H9 (cell line): ENCODE measurements around the gene TPM3. TPM values are rescaled to one million over a fixed set of nuclear protein-coding genes. Genes with fewer than 3 reads are reported as not detected.
A peak's percentile ranks its signal among the peaks of the same experiment; 100 is the strongest.

ENCODE experiments used
- DNase-seq: peaks from one replicate; pipeline ENCODE4 v3.0.0-alpha.2; 2017
- H2AFZ ChIP-seq: one replicate; pipeline ENCODE4 v1.6.1; 2013; ENCODE audit warnings: mild to moderate bottlenecking, low read length, control low read depth, moderate library complexity
- H2AK5ac ChIP-seq: 2 replicates; pipeline ENCODE4 v1.6.1; 2013; ENCODE audit warnings: low read length, control low read depth, mixed read lengths; ENCODE audit not compliant: insufficient read length
- H2BK120ac ChIP-seq: one replicate; pipeline ENCODE4 v1.6.1; 2013; ENCODE audit warnings: low read depth, mild to moderate bottlenecking, low read length, control low read depth, inconsistent platforms; ENCODE audit not compliant: poor library complexity, severe bottlenecking
- H2BK12ac ChIP-seq: 2 replicates; pipeline ENCODE4 v1.6.1; 2013; ENCODE audit warnings: low read length, control low read depth, mixed read lengths, low read depth; ENCODE audit not compliant: insufficient read length
- H2BK15ac ChIP-seq: 2 replicates; pipeline ENCODE4 v1.6.1; 2013; ENCODE audit warnings: low read depth, low read length, control low read depth
- H2BK20ac ChIP-seq: one replicate; pipeline ENCODE4 v1.6.1; 2013; ENCODE audit warnings: low read depth, mild to moderate bottlenecking, low read length, control low read depth, inconsistent platforms; ENCODE audit not compliant: poor library complexity, severe bottlenecking
- H2BK5ac ChIP-seq: 2 replicates; pipeline ENCODE4 v1.6.1; 2013; ENCODE audit warnings: low read length, control low read depth, mixed read lengths; ENCODE audit not compliant: insufficient read length
- H3K14ac ChIP-seq: 2 replicates; pipeline ENCODE4 v1.6.1; 2013; ENCODE audit warnings: low read length, control low read depth; ENCODE audit not compliant: insufficient read depth
- H3K18ac ChIP-seq: 2 replicates; pipeline ENCODE4 v1.6.1; 2013; ENCODE audit warnings: low read depth, mild to moderate bottlenecking, mixed read lengths, low read length, control low read depth; ENCODE audit not compliant: insufficient read length
- H3K23ac ChIP-seq: 2 replicates; pipeline ENCODE4 v1.6.1; 2013; ENCODE audit warnings: low read length, control low read depth, mixed read lengths, low read depth; ENCODE audit not compliant: insufficient read length
- H3K23me2 ChIP-seq: 2 replicates; pipeline ENCODE4 v1.6.1; 2013; ENCODE audit warnings: low read depth, mild to moderate bottlenecking, mixed read lengths, low read length, control low read depth; ENCODE audit not compliant: insufficient read length, poor library complexity, severe bottlenecking
- H3K27ac ChIP-seq: 2 replicates; pipeline ENCODE4 v1.5.1; 2013; ENCODE audit warnings: low read length, control low read depth, mixed read lengths, low read depth; ENCODE audit not compliant: insufficient read length
- H3K27me3 ChIP-seq: 2 replicates; pipeline ENCODE4 v1.6.1; 2013; ENCODE audit warnings: low read length, control low read depth, inconsistent platforms; ENCODE audit not compliant: insufficient read depth
- H3K4ac ChIP-seq: 2 replicates; pipeline ENCODE4 v1.6.1; 2013; ENCODE audit warnings: low read depth, mild to moderate bottlenecking, control low read depth, inconsistent platforms, low read length, moderate library complexity
- H3K4me1 ChIP-seq: 2 replicates; pipeline ENCODE4 v1.6.1; 2013; ENCODE audit warnings: low read length, control low read depth, inconsistent platforms; ENCODE audit not compliant: insufficient read depth
- H3K4me2 ChIP-seq: 2 replicates; pipeline ENCODE4 v1.6.1; 2013; ENCODE audit warnings: low read length, control low read depth, mixed read lengths; ENCODE audit not compliant: insufficient read length, insufficient read depth
- H3K56ac ChIP-seq: 2 replicates; pipeline ENCODE4 v1.6.1; 2013; ENCODE audit warnings: low read depth, mild to moderate bottlenecking, mixed read lengths, low read length, control low read depth; ENCODE audit not compliant: insufficient read length
- H3K79me1 ChIP-seq: 2 replicates; pipeline ENCODE4 v1.6.1; 2013; ENCODE audit warnings: low read depth, mild to moderate bottlenecking, moderate library complexity, low read length, control low read depth, inconsistent platforms; ENCODE audit not compliant: insufficient read depth, poor library complexity, severe bottlenecking
- H3K79me2 ChIP-seq: 2 replicates; pipeline ENCODE4 v1.6.1; 2013; ENCODE audit warnings: low read length, control low read depth, inconsistent platforms; ENCODE audit not compliant: insufficient read depth
- H3K9ac ChIP-seq: 2 replicates; pipeline ENCODE4 v1.6.1; 2013; ENCODE audit warnings: low read length, control low read depth, mixed read lengths; ENCODE audit not compliant: insufficient read length; ENCODE audit errors: extremely low read depth
- H3K9me3 ChIP-seq: one replicate; pipeline ENCODE4 v1.6.1; 2013; ENCODE audit warnings: low read depth, low read length, inconsistent platforms; ENCODE audit not compliant: control insufficient read depth
- H3T11ph ChIP-seq: one replicate; pipeline ENCODE4 v1.6.1; 2013; ENCODE audit warnings: mild to moderate bottlenecking, low read length, control low read depth, inconsistent platforms
- H4K20me1 ChIP-seq: one replicate; pipeline ENCODE4 v1.6.1; 2013; ENCODE audit not compliant: control insufficient read depth, insufficient read length, insufficient read depth
- H4K5ac ChIP-seq: 2 replicates; pipeline ENCODE4 v1.6.1; 2013; ENCODE audit warnings: low read depth, mild to moderate bottlenecking, mixed read lengths, low read length, control low read depth; ENCODE audit not compliant: insufficient read length
- H4K8ac ChIP-seq: replicated peaks from 2 replicates; pipeline ENCODE4 v1.6.1; 2013; ENCODE audit warnings: low read length, control low read depth, mixed read lengths, low read depth; ENCODE audit not compliant: insufficient read length
- H4K91ac ChIP-seq: 2 replicates; pipeline ENCODE4 v1.6.1; 2013; ENCODE audit warnings: low read depth, mild to moderate bottlenecking, moderate library complexity, mixed read lengths, low read length, control low read depth; ENCODE audit not compliant: insufficient read length
- H3K27ac Mint-ChIP-seq, 3 experiments: 2 replicates in 2 of 3; 3 replicates in 1 of 3; pipeline ENCODE4 v1.8.0; 2020 to 2021; ENCODE audit warnings: mixed read lengths in 3 of 3, mild to moderate bottlenecking in 1 of 3, moderate library complexity in 1 of 3
- H3K27me3 Mint-ChIP-seq: 2 replicates; pipeline ENCODE4 v1.8.0; 2021; ENCODE audit warnings: low read depth, mild to moderate bottlenecking, moderate library complexity, mixed read lengths
- H3K36me3 Mint-ChIP-seq, 3 experiments: 2 replicates in 2 of 3; 3 replicates in 1 of 3; pipeline ENCODE4 v1.8.0; 2020 to 2021; ENCODE audit warnings: low read depth in 3 of 3, mixed read lengths in 3 of 3; ENCODE audit not compliant: insufficient read depth in 1 of 3
- H3K4me1 Mint-ChIP-seq, 2 experiments: 2 replicates each; pipeline ENCODE4 v1.8.0; 2020; ENCODE audit warnings: mixed read lengths in 2 of 2
- H3K4me3 Mint-ChIP-seq, 2 experiments: 2 replicates in 1 of 2; 3 replicates in 1 of 2; pipeline ENCODE4 v1.8.0; 2020 to 2021; ENCODE audit warnings: mild to moderate bottlenecking in 2 of 2, mixed read lengths in 2 of 2, moderate library complexity in 1 of 2
- H3K9me3 Mint-ChIP-seq, 2 experiments: 2 replicates in 1 of 2; 3 replicates in 1 of 2; pipeline ENCODE4 v1.8.0; 2020; ENCODE audit warnings: mild to moderate bottlenecking in 2 of 2, mixed read lengths in 2 of 2, moderate library complexity in 1 of 2
- CTCF ChIP-seq: fragments of 200-600 bp; sonication (generic); conservative IDR thresholded peaks from 3 replicates; pipeline ENCODE4 v1.8.0; 2021; ENCODE audit warnings: antibody characterized with exemption, mild to moderate bottlenecking
- WGBS: extraction: QIAGEN DNeasy Blood & Tissue Kit; methylation state at CpG from one replicate; pipeline ENCODE4 v1.1.7; 2013; ENCODE audit warnings: missing lambda C conversion rate, low lambda C conversion rate, mixed read lengths; ENCODE audit not compliant: insufficient read length; ENCODE audit errors: extremely low coverage; 5-methylcytosine and 5-hydroxymethylcytosine counted together
- total RNA-seq: library from RNA; stranded (reverse); gene quantifications from 2 replicates; pipeline ENCODE4 v1.2.1, GENCODE V29; 2021

The TPM3 gene
- total RNA-seq, 1 experiment from 2014 or later: 508 TPM

GRCh38 chr1:154178911-154179811 is 12.7 kb downstream of the TPM3 start:
- H2BK20ac ChIP-seq: no peak overlapping the region
- H3K23ac ChIP-seq: no peak overlapping the region
- no peak overlapping the region for H3K27ac ChIP-seq
- H3K27me3 ChIP-seq: no peaks in the 10 kb centered on the region
- H3K18ac ChIP-seq: no peak overlapping the region
- H2BK120ac ChIP-seq: no peak overlapping the region
- Mint-ChIP-seq H3K27me3 (peaks cover 4% of the 10 kb centered on the region), H3K27ac (peak overlapping the region; percentile 66 to 94 (median 86)), H3K9me3 (no peaks in the 10 kb centered on the region; a peak in 2 of 5 replicates), H3K4me3 (peak overlapping the region; percentile 50 to 100; a peak in 4 of 5 replicates), H3K4me1 (peaks cover 48 to 54% of the 10 kb centered on the region in 2 experiments), H3K36me3 (peaks cover 42 to 70% (median 53%) of the 10 kb centered on the region in 3 experiments)
- H3K79me1 ChIP-seq: peaks cover 9% of the 10 kb centered on the region
- H4K8ac ChIP-seq: no peak overlapping the region
- no peak overlapping the region for H2BK5ac ChIP-seq
- H3K9ac ChIP-seq: peak overlapping the region; percentile 33
- peaks cover 69% of the 10 kb centered on the region for H3K79me2 ChIP-seq
- WGBS: no CpG with 5 or more reads among the region's 10 CpGs
- no peak overlapping the region for H2AK5ac ChIP-seq
- H4K5ac ChIP-seq: no peak overlapping the region
- H3K4ac ChIP-seq: no peak overlapping the region
- no peaks in the 10 kb centered on the region for H3K9me3 ChIP-seq
- H3K4me1 ChIP-seq: peaks cover 5% of the 10 kb centered on the region; the same call in 1 of the 2 replicates
- H3K14ac ChIP-seq: no peak overlapping the region; the same call in 1 of the 2 replicates
- peak overlapping the region; percentile 1 for H3K4me2 ChIP-seq
- no peak overlapping the region for H4K91ac ChIP-seq
- H3K56ac ChIP-seq: no peak overlapping the region
- no peak overlapping the region for H3T11ph ChIP-seq
- H2AFZ ChIP-seq: no peak overlapping the region
- DNase-seq: no peak
- H2BK15ac ChIP-seq: no peak overlapping the region
- H3K23me2 ChIP-seq: peaks cover 9% of the 10 kb centered on the region
- H4K20me1 ChIP-seq: no peaks in the 10 kb centered on the region
- TF ChIP-seq CTCF: no peak
- H2BK12ac ChIP-seq: no peak overlapping the region
